Spleen (tissue), 11 donors: Measurements from ENCODE around the gene MFAP5. TPM values are rescaled to one million over a fixed set of nuclear protein-coding genes. Genes with fewer than 3 reads are reported as not detected.

Experiments
- DNase-seq: peaks from one replicate; pipeline ENCODE4 v3.0.0-alpha.2; 2020
- H3K27ac ChIP-seq, 8 donors: fragments of 200-600 bp; sonication (generic) in 7 of 8; 1 replicate in 4 of 8; 2 replicates in 4 of 8; pipeline versions ENCODE4 v1.5.0 to v1.8.0; 2016 to 2021; ENCODE audit warnings: inconsistent platforms in 4 of 8, mild to moderate bottlenecking in 4 of 8, moderate library complexity in 1 of 8
- H3K27me3 ChIP-seq, 7 donors: fragments of 200-600 bp; sonication (generic) in 6 of 7; replicated peaks in 1 of 7; 1 replicate in 4 of 7; 2 replicates in 3 of 7; pipeline versions ENCODE4 v1.5.0 to v1.8.0; 2016 to 2021; ENCODE audit warnings: inconsistent platforms in 3 of 7, mild to moderate bottlenecking in 1 of 7
- H3K36me3 ChIP-seq, 6 donors: fragments of 200-600 bp; sonication (generic) in 5 of 6; 1 replicate in 4 of 6; 2 replicates in 2 of 6; pipeline versions ENCODE4 v1.5.0 to v1.8.0; 2016 to 2021; ENCODE audit warnings: inconsistent platforms in 2 of 6
- H3K4me1 ChIP-seq, 6 donors: fragments of 200-600 bp; sonication (generic) in 5 of 6; 1 replicate in 3 of 6; 2 replicates in 3 of 6; pipeline versions ENCODE4 v1.5.0 to v1.8.0; 2016 to 2021; ENCODE audit warnings: inconsistent platforms in 3 of 6
- H3K4me3 ChIP-seq, 8 donors: fragments of 200-600 bp; sonication (generic) in 7 of 8; 1 replicate in 4 of 8; 2 replicates in 4 of 8; pipeline versions ENCODE4 v1.5.0 to v1.8.0; 2016 to 2021; ENCODE audit warnings: inconsistent platforms in 4 of 8, mild to moderate bottlenecking in 4 of 8, moderate library complexity in 2 of 8
- H3K9me3 ChIP-seq, 8 donors: fragments of 200-600 bp; sonication (generic) in 7 of 8; 1 replicate in 4 of 8; 2 replicates in 4 of 8; pipeline versions ENCODE4 v1.5.0 to v1.8.0; 2016 to 2021; ENCODE audit warnings: inconsistent platforms in 4 of 8
- POLR2A ChIP-seq, 3 donors: fragments of 450-650 bp; IDR thresholded peaks; one replicate each; pipeline ENCODE4 v1.5.1; 2017; ENCODE audit warnings: antibody characterized with exemption in 3 of 3, mild to moderate bottlenecking in 1 of 3
- POLR2AphosphoS5 ChIP-seq, 3 donors: sonication (generic); formaldehyde crosslinking; IDR thresholded peaks; one replicate each; pipeline ENCODE4 v1.5.1; 2017; ENCODE audit warnings: antibody characterized with exemption in 3 of 3
- WGBS, 5 donors: extraction: QIAGEN DNeasy Blood & Tissue Kit in 3 of 5; methylation state at CpG; one replicate each; pipeline versions ENCODE4 v1.1.5 to v1.1.7; 2013 to 2018; 5-methylcytosine and 5-hydroxymethylcytosine counted together
- intact Hi-C: fragments of 100-400 bp; cut with DNase I; formaldehyde crosslinking; loops from one replicate; pipeline ENCODE4 v1.15.0; 2023; ENCODE audit warnings: low total_unique reads
- polyA plus RNA-seq, 3 donors: library from polyadenylated mRNA; stranded (reverse); fragments of 200-250 nt; gene quantifications; one replicate each; pipeline ENCODE4 v1.2.1, GENCODE V29; 2013
- total RNA-seq, 7 donors: library from RNA; depleted of rRNA in 3 of 7; stranded (reverse); fragments of >200 nt in 3 of 7; fragmentation: NEBNext Ultra II Directional in 4 of 7; extraction: Animal tissue kit (Norgen Biotek cat#: 25700) in 4 of 7; gene quantifications; one replicate each; pipeline versions ENCODE4 v1.1.0 to v1.2.1, GENCODE V29; 2016 to 2021
- TF ChIP-seq, protein P1 (sequence below), 11 experiments: fragments of 200-600 bp in 7 of 11; fragments of 450-650 bp in 4 of 11; sonication (generic) in 4 of 11; IDR thresholded peaks in 8 of 11; conservative IDR thresholded peaks in 3 of 11; 1 replicate in 7 of 11; 2 replicates in 4 of 11; pipeline versions ENCODE4 v1.4.0 to v1.8.0; 2016 to 2021; ENCODE audit warnings: antibody characterized with exemption in 11 of 11, inconsistent platforms in 4 of 11, mild to moderate bottlenecking in 1 of 11
- donor health status: healthy with polysubstance abuse.
- donor health status: DM: no; HTN: no; CAD: no; lungs with moderate emphysema.
- donor health status: DM: no; HTN: no; CAD: no.
- donor health status: Bipolar disorder and iron deficiency.
- donor health status: healthy.
- donor health status: DM: no; HTN: no; CAD: no.
- donor health status: DM: yes; HTN: yes; CAD: no.

MFAP5 gene
- total and polyA plus RNA-seq, 10 donors, result 0.57 to 14.3 (median 3.3) TPM

- no peak overlapping the region for H3K27ac ChIP-seq
- H3K36me3 ChIP-seq, result no peaks in the 10 kb centered on the region
- no peak overlapping the region for H3K4me3 ChIP-seq
- TF ChIP-seq POLR2A (IDR thresholded peaks at IDR 0.05), result no peak
- TF ChIP-seq POLR2AphosphoS5 (IDR thresholded peaks at IDR 0.05), result no peak
- TF ChIP-seq, protein P1, sequence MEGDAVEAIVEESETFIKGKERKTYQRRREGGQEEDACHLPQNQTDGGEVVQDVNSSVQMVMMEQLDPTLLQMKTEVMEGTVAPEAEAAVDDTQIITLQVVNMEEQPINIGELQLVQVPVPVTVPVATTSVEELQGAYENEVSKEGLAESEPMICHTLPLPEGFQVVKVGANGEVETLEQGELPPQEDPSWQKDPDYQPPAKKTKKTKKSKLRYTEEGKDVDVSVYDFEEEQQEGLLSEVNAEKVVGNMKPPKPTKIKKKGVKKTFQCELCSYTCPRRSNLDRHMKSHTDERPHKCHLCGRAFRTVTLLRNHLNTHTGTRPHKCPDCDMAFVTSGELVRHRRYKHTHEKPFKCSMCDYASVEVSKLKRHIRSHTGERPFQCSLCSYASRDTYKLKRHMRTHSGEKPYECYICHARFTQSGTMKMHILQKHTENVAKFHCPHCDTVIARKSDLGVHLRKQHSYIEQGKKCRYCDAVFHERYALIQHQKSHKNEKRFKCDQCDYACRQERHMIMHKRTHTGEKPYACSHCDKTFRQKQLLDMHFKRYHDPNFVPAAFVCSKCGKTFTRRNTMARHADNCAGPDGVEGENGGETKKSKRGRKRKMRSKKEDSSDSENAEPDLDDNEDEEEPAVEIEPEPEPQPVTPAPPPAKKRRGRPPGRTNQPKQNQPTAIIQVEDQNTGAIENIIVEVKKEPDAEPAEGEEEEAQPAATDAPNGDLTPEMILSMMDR (IDR thresholded peaks at IDR 0.05 in 8 of 11, conservative IDR thresholded peaks at IDR 0.05 in 3 of 11), result no peak
- no peaks in the 10 kb centered on the region for H3K4me1 ChIP-seq
- peaks cover 0 to 3% (median 0%) of the 10 kb centered on the region in 7 donors for H3K27me3 ChIP-seq
- DNase-seq, result no peak
- no peaks in the 10 kb centered on the region for H3K9me3 ChIP-seq
- intact Hi-C loops, result no loop called here
- 89 to 95% (median 92%) methylated on average over 3 of the region's 3 CpGs for WGBS, 5 donors
Observed at GRCh38 chr12:8661016-8661415, 1.6 kb downstream of the MFAP5 start.

- no peak overlapping the region for H3K27ac ChIP-seq
- no peaks in the 10 kb centered on the region for H3K9me3 ChIP-seq
- H3K27me3 ChIP-seq, result no peaks in the 10 kb centered on the region
- no peaks in the 10 kb centered on the region for H3K36me3 ChIP-seq
- no peaks in the 10 kb centered on the region for H3K4me1 ChIP-seq
- no peak overlapping the region for H3K4me3 ChIP-seq
- WGBS, 5 donors, result 53 to 83% (median 79%) methylated on average over 1 of the region's 1 CpG
- intact Hi-C loops, result no loop called here
- DNase-seq, result no peak
- TF ChIP-seq, protein P1 (IDR thresholded peaks at IDR 0.05 in 8 of 11, conservative IDR thresholded peaks at IDR 0.05 in 3 of 11), result no peak
- TF ChIP-seq POLR2AphosphoS5 (IDR thresholded peaks at IDR 0.05) (no peak), POLR2A (IDR thresholded peaks at IDR 0.05) (no peak)
Observed at GRCh38 chr12:8658346-8658745, 4.3 kb downstream of the MFAP5 start.

DNA sequence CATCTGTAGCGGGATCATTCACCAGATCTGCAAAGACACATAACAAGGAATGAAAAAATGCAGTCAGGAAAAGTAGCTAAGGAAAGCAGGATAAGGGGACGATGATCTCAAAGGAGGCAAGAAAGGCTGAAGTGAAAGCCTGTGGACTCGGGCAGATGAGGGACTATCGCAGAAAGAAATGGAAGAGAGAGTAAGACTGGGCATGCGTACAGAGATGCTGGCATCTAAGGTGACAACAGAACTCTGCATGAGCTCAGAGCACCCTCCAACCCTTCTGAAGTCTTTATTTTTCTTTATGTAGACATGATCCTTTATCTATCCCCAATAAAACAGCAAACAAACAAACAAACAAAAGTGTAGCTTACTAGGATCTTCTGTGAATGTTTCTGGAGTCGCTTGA lies 7.2 kb downstream of the MFAP5 start:
- Histone ChIP-seq H3K9me3 (no peaks in the 10 kb centered on the region), H3K4me1 (no peaks in the 10 kb centered on the region), H3K27me3 (no peaks in the 10 kb centered on the region), H3K36me3 (no peaks in the 10 kb centered on the region), H3K4me3 (no peak overlapping the region), H3K27ac (no peak overlapping the region)
- no peak for DNase-seq
- 86 to 93% (median 90%) methylated on average over 6 of the region's 6 CpGs for WGBS, 5 donors
- TF ChIP-seq POLR2A (IDR thresholded peaks at IDR 0.05), result no peak
- TF ChIP-seq, protein P1 (IDR thresholded peaks at IDR 0.05 in 8 of 11, conservative IDR thresholded peaks at IDR 0.05 in 3 of 11), result no peak
- no peak for TF ChIP-seq POLR2AphosphoS5 (IDR thresholded peaks at IDR 0.05)
- intact Hi-C loops, result no loop called here

GRCh38 chr12:8648576-8649205 lies 13.9 kb downstream of the MFAP5 start:
- no peak for TF ChIP-seq POLR2AphosphoS5 (IDR thresholded peaks at IDR 0.05)
- TF ChIP-seq, protein P1 (IDR thresholded peaks at IDR 0.05 in 8 of 11, conservative IDR thresholded peaks at IDR 0.05 in 3 of 11), result no peak
- H3K9me3 ChIP-seq, result no peaks in the 10 kb centered on the region
- intact Hi-C loops, result no loop called here

More at GRCh38 chr12:8648576-8649205, 13.9 kb downstream of the MFAP5 start:
- Histone ChIP-seq H3K27ac (no peak overlapping the region), H3K36me3 (no peaks in the 10 kb centered on the region), H3K4me3 (no peak overlapping the region), H3K27me3 (no peaks in the 10 kb centered on the region), H3K4me1 (peaks cover 0 to 28% (median 7%) of the 10 kb centered on the region in 6 donors)
- 58 to 66% (median 62%) methylated on average over 8 of the region's 8 CpGs for whole genome bisulfite sequencing, 5 donors
- DNase-seq, result no peak
